GM12878 (cell line): ENCODE data around the gene CYP2A7.

Experiments used
- TF ChIP-seq, protein P1 (sequence below): fragments of 450-650 bp; formaldehyde crosslinking; IDR thresholded peaks from 2 replicates; pipeline ENCODE4 v1.5.0; 2022; ENCODE audit warnings: mild to moderate bottlenecking, missing genetic modification characterization
- TF ChIP-seq, protein P2 (sequence below): IDR thresholded peaks from 2 replicates; pipeline ENCODE4 v1.6.1; 2012; ENCODE audit warnings: mild to moderate bottlenecking, low read depth, low read length

GRCh38 chr19:40907968-40908735 lies 26.1 kb upstream of the CYP2A7 start:
- TF ChIP-seq, protein P1, sequence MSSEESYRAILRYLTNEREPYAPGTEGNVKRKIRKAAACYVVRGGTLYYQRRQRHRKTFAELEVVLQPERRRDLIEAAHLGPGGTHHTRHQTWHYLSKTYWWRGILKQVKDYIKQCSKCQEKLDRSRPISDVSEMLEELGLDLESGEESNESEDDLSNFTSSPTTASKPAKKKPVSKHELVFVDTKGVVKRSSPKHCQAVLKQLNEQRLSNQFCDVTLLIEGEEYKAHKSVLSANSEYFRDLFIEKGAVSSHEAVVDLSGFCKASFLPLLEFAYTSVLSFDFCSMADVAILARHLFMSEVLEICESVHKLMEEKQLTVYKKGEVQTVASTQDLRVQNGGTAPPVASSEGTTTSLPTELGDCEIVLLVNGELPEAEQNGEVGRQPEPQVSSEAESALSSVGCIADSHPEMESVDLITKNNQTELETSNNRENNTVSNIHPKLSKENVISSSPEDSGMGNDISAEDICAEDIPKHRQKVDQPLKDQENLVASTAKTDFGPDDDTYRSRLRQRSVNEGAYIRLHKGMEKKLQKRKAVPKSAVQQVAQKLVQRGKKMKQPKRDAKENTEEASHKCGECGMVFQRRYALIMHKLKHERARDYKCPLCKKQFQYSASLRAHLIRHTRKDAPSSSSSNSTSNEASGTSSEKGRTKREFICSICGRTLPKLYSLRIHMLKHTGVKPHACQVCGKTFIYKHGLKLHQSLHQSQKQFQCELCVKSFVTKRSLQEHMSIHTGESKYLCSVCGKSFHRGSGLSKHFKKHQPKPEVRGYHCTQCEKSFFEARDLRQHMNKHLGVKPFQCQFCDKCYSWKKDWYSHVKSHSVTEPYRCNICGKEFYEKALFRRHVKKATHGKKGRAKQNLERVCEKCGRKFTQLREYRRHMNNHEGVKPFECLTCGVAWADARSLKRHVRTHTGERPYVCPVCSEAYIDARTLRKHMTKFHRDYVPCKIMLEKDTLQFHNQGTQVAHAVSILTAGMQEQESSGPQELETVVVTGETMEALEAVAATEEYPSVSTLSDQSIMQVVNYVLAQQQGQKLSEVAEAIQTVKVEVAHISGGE, result no peak
- TF ChIP-seq, protein P2, sequence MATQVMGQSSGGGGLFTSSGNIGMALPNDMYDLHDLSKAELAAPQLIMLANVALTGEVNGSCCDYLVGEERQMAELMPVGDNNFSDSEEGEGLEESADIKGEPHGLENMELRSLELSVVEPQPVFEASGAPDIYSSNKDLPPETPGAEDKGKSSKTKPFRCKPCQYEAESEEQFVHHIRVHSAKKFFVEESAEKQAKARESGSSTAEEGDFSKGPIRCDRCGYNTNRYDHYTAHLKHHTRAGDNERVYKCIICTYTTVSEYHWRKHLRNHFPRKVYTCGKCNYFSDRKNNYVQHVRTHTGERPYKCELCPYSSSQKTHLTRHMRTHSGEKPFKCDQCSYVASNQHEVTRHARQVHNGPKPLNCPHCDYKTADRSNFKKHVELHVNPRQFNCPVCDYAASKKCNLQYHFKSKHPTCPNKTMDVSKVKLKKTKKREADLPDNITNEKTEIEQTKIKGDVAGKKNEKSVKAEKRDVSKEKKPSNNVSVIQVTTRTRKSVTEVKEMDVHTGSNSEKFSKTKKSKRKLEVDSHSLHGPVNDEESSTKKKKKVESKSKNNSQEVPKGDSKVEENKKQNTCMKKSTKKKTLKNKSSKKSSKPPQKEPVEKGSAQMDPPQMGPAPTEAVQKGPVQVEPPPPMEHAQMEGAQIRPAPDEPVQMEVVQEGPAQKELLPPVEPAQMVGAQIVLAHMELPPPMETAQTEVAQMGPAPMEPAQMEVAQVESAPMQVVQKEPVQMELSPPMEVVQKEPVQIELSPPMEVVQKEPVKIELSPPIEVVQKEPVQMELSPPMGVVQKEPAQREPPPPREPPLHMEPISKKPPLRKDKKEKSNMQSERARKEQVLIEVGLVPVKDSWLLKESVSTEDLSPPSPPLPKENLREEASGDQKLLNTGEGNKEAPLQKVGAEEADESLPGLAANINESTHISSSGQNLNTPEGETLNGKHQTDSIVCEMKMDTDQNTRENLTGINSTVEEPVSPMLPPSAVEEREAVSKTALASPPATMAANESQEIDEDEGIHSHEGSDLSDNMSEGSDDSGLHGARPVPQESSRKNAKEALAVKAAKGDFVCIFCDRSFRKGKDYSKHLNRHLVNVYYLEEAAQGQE, result no peak
